GM12873 (cell line): ENCODE data around the gene LRRC26.

ENCODE experiments used
- CTCF ChIP-seq: IDR thresholded peaks from 2 replicates; pipeline ENCODE4 v1.5.1; 2012; ENCODE audit warnings: low read depth, mild to moderate bottlenecking, moderate library complexity, low read length, control low read depth; ENCODE audit not compliant: insufficient read depth; ENCODE audit errors: missing control alignments

LRRC26 gene

GRCh38 chr9:137143459-137143858 is 26.4 kb downstream of the LRRC26 start:
- TF ChIP-seq CTCF = no peak

DNA sequence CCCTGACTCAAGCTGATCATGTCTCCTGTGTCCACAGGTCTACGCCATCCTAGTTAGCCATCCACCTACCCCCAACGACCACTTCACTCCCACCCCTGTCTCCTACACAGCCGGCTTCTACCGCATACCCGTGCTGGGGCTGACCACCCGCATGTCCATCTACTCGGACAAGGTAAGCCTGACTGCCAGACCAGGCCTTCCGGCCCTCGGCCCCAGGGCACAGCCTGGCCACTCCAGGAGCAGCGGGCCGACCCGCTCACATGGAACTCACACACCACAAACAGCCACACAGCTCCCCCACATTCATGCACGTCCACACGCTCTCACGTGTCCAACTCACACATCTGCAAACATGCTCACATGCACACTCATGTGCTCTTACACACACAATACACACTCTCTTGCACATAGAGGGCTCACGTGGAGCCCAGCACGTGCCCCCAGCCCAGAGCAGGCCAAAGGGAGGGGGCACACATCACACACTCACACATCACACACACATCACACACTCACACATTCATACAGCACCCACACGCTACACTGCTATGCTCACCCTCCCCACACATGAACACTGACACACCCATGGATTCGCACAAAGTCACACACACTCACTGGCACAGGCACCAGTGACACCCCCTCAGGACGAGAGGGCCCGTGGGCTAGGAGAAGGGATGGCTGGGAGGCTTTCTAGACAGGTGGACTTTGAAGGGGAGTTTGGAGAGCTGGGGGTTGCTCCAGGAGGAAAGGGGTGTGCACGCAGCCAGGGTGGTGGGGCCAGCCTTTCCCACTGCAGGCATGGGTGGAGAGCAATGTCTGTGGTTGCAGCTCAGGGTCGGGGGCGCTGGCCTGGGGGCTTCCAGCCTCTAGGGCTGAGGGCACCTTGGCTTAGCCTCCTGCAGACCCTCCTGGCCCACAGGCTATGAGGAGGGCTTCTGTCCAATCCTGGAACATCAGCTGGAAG is 27.6 kb downstream of the LRRC26 start:
- no peak for TF ChIP-seq CTCF

DNA sequence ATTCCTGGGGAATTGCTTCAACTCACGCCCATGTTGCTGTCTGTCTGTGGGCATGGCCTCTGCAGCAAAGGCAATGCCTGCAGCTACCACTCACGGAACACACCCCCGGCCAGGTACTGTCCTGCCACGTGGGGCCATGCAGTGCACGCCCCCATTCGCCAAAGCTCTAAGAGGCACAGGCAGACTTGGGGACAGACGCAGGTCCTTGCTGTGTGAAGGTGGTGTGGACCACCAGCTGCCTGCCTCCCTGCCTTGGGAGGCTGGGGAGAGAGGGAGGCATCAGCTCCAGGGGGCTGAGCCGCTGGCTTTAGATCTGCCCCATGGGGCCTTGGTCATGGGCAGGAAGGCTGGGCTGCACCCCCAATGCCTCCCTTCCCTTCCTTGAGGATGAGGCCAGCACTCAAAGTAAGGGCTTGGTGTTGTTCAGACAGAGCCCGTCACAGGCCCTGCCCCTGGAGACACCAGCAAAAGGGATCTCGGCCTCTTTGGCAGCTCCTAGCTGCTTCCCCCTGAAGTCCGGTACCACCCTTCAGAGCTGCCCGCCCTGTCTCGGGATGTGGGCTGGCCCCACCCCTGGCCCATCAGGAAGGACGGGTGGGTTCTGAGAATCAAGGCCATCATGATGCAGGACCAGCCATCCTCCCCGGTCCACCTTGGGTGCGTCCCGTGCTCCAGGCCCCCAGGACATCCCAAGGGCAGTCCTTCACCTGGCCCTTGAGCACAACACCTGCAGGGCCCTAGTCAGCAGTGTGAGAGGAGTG is 28.6 kb downstream of the LRRC26 start:
- TF ChIP-seq CTCF = no peak

- no peak for TF ChIP-seq CTCF
These were observed 29.5 kb downstream of the LRRC26 start for GRCh38 chr9:137140151-137141012.

DNA sequence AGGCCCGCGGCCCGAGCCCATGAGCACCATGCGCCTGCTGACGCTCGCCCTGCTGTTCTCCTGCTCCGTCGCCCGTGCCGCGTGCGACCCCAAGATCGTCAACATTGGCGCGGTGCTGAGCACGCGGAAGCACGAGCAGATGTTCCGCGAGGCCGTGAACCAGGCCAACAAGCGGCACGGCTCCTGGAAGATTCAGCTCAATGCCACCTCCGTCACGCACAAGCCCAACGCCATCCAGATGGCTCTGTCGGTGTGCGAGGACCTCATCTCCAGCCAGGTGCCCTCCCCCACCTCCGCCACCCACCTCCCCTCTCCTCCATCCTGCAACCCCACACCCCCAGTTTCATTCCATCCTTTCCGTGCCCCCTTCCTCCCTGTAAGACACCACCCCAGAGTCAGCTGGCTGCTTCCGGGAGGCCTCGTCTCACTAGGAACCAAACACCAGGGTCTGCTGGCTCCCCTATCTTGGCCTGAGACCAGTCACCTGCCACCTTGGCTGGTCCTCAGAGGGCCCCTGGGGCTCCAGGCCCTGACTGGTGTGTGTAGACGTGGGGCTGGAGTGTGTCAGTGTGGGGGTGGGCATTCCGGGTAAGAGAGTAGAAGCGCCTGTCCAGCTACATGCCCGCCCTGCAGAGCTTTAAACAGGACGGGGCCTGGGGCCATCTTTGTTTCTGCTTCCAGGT is 30.2 kb downstream of the LRRC26 start:
- TF ChIP-seq CTCF = no peak

- TF ChIP-seq CTCF = no peak
These were observed 31.0 kb downstream of the LRRC26 start, which contains the start of gene GRIN1 for GRCh38 chr9:137138722-137139467. Gene GRIN1 (plus strand): TSS chr9:137139154. CDS start chr9:137139487, 333 bp downstream.
